Astrocyte of the cerebellum (primary cell): ENCODE data around the gene UBE3B.
"Not testable (repeated sequence)": the region's sequence is repeated elsewhere in the genome, so short reads cannot be mapped to it uniquely, and the experiment has no call there.

ENCODE experiments used
- DNase-seq: peaks from one replicate; pipeline ENCODE4 v3.0.0-alpha.2; 2011; ENCODE audit warnings: low read depth
- H3K4me3 ChIP-seq: 2 replicates; pipeline ENCODE4 v1.5.1; 2011; ENCODE audit warnings: mild to moderate bottlenecking, low read depth, low read length, moderate library complexity
- in situ Hi-C: cut with HindIII; loops from 2 replicates; pipeline ENCODE4 v1.10.0; 2017; ENCODE audit warnings: low sequenced_read_pairs
- TF ChIP-seq, protein P1 (sequence below): IDR thresholded peaks from 2 replicates; pipeline ENCODE4 v1.5.1; 2012; ENCODE audit warnings: low read length, low read depth, moderate library complexity, mild to moderate bottlenecking; ENCODE audit errors: missing control alignments

UBE3B gene

DNA sequence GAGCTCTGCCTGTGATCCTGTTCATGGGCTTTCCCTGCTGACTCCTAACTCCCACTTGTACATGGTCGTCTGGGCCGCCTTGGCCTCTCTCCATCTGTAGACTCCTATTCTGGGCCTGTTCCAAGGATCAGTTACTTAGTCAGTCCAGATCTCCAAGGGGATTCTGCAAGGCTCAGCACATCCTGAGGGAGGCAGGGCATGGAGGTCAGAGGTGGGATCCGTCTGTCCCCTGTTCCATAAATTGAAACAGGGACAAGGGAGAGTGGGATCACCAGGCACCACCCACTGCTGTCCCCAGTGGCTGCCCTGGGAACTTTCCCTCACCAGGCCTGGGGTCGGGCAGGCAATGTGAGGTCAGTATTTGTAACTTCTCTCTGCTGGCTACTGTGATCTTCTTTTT is 43.8 kb upstream of the UBE3B start:
- in situ Hi-C loops = no loop called here

DNA sequence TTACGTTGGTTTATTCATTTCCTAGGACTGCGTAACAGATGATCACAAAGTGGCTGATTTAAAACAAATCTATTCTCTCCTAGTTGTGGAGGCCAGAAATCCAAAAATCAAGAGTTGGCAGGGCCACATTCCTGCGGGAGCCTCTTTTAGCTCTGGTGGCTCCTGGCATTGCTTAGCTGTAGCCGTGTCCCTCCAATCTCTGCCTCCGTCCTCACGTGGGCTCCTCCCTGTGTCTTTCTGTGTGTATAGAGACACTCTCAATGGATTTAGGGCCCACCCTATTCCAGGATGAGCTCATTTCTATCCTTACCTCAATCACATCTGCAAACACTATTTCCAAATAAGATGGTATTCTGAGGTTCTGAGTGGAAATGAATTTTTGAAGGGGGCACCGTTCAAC is 42.9 kb upstream of the UBE3B start:
- in situ Hi-C loops = no loop called here
- DNase-seq = no peak
- TF ChIP-seq, protein P1, sequence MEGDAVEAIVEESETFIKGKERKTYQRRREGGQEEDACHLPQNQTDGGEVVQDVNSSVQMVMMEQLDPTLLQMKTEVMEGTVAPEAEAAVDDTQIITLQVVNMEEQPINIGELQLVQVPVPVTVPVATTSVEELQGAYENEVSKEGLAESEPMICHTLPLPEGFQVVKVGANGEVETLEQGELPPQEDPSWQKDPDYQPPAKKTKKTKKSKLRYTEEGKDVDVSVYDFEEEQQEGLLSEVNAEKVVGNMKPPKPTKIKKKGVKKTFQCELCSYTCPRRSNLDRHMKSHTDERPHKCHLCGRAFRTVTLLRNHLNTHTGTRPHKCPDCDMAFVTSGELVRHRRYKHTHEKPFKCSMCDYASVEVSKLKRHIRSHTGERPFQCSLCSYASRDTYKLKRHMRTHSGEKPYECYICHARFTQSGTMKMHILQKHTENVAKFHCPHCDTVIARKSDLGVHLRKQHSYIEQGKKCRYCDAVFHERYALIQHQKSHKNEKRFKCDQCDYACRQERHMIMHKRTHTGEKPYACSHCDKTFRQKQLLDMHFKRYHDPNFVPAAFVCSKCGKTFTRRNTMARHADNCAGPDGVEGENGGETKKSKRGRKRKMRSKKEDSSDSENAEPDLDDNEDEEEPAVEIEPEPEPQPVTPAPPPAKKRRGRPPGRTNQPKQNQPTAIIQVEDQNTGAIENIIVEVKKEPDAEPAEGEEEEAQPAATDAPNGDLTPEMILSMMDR = no peak
- no peak overlapping the region for H3K4me3 ChIP-seq

More for the DNA sequence above, 43.8 kb upstream of the UBE3B start:
- DNase-seq = no peak
- H3K4me3 ChIP-seq = no peak overlapping the region
- TF ChIP-seq, protein P1 = peak; percentile 20

DNA sequence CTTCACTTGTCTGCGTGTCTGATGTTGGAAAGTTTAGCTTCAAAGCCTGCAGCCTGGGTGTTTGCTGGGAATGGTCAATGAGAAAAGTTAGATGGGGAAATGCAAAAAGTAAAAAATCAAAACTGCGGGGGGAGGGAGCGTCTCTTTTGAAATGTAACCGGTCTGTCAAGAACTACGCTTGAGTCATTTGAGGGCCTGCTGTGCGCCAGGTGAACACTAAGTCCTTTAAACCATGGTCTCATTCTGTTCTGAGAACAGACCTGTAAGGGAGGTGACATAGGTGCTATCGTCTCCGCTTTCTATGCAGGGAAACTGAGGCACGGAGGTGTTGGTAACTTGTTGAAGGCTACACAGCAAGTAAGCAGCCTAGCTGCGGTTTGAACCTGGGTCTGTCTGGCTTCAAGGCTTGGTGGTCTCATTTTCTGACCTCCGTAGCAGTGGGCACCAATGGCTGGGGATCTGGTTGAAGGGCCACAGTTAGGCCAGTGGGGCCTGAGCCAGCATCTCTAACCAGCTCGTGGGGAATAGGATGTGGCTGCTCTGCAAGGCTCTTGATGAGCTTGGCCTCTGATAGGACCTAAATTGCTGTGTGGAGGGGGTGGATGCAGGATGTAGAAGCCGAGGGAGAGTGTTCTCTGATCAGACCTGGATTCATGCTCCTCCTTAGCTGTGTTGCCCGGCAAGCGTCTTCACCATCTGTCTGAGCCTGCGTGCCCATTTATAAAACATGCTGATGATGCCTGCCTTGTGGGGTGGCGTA is 41.8 kb upstream of the UBE3B start:
- H3K4me3 ChIP-seq = no peak overlapping the region
- in situ Hi-C loops = no loop called here
- no peak for DNase-seq
- TF ChIP-seq, protein P1 = no peak

DNA sequence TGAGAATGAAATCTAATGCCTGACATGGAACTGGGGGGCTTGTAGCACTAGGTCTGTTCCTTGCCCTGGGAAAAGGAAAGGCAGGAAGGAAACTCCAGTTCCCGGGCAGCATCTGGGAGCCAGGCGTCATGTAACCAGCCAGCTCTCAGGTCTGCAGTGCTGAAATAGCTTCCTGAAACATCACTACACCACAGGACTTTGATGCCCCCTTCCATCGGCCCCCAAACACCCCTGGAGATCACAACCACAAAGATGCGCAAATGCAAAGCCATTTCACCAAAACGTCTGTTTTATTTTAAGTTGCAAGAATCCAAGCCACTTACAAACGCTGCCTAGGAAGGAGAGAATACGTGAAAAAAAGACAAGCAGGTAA is 41.3 kb upstream of the UBE3B start:
- TF ChIP-seq, protein P1 = no peak

DNA sequence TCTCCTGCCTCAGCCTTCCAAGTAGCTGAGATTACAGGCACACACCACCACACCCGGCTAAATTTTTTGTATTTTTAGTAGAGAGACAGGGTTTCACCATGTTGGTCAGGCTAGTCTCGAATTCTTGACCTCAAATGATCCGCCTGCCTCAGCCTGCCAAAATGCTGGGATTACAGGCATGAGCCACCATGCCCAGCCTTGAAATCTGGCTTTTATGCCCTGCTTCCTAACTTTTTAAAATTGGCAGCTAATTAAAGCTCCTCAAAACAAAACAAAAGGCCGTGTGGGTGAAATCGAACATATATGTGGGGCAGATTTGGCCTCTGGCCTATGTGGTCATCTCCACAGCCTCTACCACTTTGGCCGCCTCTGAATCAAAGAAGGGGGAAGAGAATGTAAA is 38.3 kb upstream of the UBE3B start:
- H3K4me3 ChIP-seq = no peak overlapping the region
- no peak for DNase-seq
- TF ChIP-seq, protein P1 = no peak
- in situ Hi-C loops = no loop called here

More for the DNA sequence above, 41.3 kb upstream of the UBE3B start:
- DNase-seq = no peak
- no peak overlapping the region for H3K4me3 ChIP-seq
- in situ Hi-C loops = no loop called here

DNA sequence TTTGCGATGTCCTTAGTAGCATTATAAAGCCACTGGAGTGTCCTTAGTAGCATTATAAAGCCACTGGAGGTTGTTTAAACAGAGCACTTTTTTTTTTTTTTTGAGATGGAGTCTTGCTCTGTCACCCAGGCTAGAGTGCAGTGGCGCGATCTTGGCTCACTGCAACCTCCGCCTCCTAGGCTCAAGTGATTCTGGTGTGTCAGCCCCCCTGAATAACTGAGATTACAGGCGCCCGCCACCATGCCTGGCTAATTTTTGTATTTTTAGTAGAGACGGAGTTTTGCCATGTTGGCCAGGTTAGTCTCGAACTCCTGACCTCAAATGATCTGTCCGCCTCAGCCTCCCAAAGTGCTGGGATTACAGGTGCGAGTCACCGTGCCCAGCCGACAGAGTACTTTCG is 37.5 kb upstream of the UBE3B start:
- H3K4me3 ChIP-seq, in situ Hi-C loops, DNase-seq: not testable (repeated sequence)

DNA sequence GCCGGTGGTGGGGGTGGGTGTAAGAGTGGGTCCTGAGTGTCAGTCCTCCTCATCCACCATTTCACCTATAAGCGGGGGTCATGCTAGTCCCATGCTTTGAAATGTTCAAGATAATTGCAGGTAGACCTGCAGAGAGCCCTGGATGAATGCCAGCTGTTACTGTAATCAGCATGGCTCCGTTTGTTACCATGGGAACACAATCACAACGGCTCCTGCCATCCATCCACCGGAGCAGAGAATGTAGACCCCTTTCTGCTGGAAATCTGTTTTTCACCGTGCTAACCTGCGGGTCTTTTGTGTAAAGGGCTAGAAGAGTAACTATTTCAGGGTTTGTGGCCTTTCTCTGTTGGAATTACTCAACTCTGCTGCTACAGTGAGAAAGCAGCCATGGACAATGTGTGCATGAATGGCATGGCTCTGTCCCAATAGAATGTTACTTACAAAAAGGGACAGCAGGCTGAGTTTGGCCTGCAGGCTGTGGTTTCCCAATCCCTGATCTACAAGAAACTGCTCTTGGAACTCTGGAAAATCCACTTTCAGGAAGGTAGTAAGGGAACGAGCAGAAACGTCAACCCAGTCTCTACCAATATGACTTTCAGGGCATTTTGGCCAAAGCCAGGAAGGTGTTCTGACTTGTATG is 36.5 kb upstream of the UBE3B start:
- TF ChIP-seq, protein P1 = no peak
- no peak for DNase-seq
- no peak overlapping the region for H3K4me3 ChIP-seq
- in situ Hi-C loops = no loop called here
